Smooth muscle cell (in vitro differentiated cells): Measurements from ENCODE around the gene RNF215. TPM values are rescaled to one million over a fixed set of nuclear protein-coding genes. Genes with fewer than 3 reads are reported as not detected.

Experiments used
- DNase-seq: peaks from one replicate; lab custom pipeline; 2025; ENCODE audit not compliant: unreplicated experiment; lab: John Stamatoyannopoulos, UW
- H2AFZ ChIP-seq: fragments of 200-600 bp; sonication (generic); 2 replicates; pipeline ENCODE4 v1.6.0; 2016; ENCODE audit warnings: antibody characterized with exemption, low read depth, mild to moderate bottlenecking
- H3F3A ChIP-seq: fragments of 200-600 bp; sonication (generic); 2 replicates; pipeline ENCODE4 v1.6.0; 2017; ENCODE audit warnings: antibody characterized with exemption, low read depth
- H3K27ac ChIP-seq: fragments of 200-600 bp; sonication (generic); 2 replicates; pipeline ENCODE4 v1.5.1; 2016; ENCODE audit warnings: low read depth, mild to moderate bottlenecking
- H3K27me3 ChIP-seq: fragments of 200-600 bp; sonication (generic); 2 replicates; pipeline ENCODE4 v1.6.1; 2016; ENCODE audit warnings: low read depth, mild to moderate bottlenecking
- H3K36me3 ChIP-seq: fragments of 200-600 bp; sonication (generic); 2 replicates; pipeline ENCODE4 v1.5.1; 2016; ENCODE audit warnings: low read depth
- H3K4me1 ChIP-seq: fragments of 200-600 bp; sonication (generic); 2 replicates; pipeline ENCODE4 v1.5.1; 2016; ENCODE audit warnings: low read depth
- H3K4me2 ChIP-seq: fragments of 200-600 bp; sonication (generic); 2 replicates; pipeline ENCODE4 v1.6.0; 2016; ENCODE audit warnings: mild to moderate bottlenecking
- H3K4me3 ChIP-seq: fragments of 200-600 bp; sonication (generic); 2 replicates; pipeline ENCODE4 v1.5.1; 2016; ENCODE audit warnings: mild to moderate bottlenecking
- H3K79me2 ChIP-seq: fragments of 200-600 bp; sonication (generic); 2 replicates; pipeline ENCODE4 v1.6.0; 2016; ENCODE audit warnings: low read depth, mild to moderate bottlenecking
- H3K9ac ChIP-seq: fragments of 200-600 bp; sonication (generic); 2 replicates; pipeline ENCODE4 v1.6.0; 2016; ENCODE audit warnings: low read depth
- H3K9me3 ChIP-seq: fragments of 200-600 bp; sonication (generic); replicated peaks from 2 replicates; pipeline ENCODE4 v1.5.1; 2016; ENCODE audit warnings: low read depth
- H4K20me1 ChIP-seq: fragments of 200-600 bp; sonication (generic); 2 replicates; pipeline ENCODE4 v1.6.0; 2016; ENCODE audit warnings: low read depth
- WGBS: methylation state at CpG from one replicate; pipeline ENCODE4 v1.1.7; 2016; ENCODE audit warnings: low lambda C conversion rate; 5-methylcytosine and 5-hydroxymethylcytosine counted together
- polyA plus RNA-seq: library from polyadenylated mRNA; unstranded; fragments of >200 nt; fragmentation: Nextera tagmentation; extraction: Ambion mirVana; gene quantifications from 2 replicates; pipeline ENCODE4 v1.2.1, GENCODE V29; 2016
- total RNA-seq: library from RNA; depleted of rRNA; stranded (reverse); fragments of >200 nt; gene quantifications from 2 replicates; pipeline ENCODE4 v1.2.3, GENCODE V29; 2014
- TF ChIP-seq, protein P1 (sequence below): fragments of 200-600 bp; sonication (generic); IDR thresholded peaks from 2 replicates; pipeline ENCODE4 v1.5.1; 2017; ENCODE audit warnings: borderline replicate concordance, mild to moderate bottlenecking, antibody characterized with exemption; ENCODE audit not compliant: insufficient read depth, poor library complexity, severe bottlenecking

RNF215 gene
- total and polyA plus RNA-seq, 2 experiments from 2014 or later, result 5.9 to 11.6 TPM

DNA sequence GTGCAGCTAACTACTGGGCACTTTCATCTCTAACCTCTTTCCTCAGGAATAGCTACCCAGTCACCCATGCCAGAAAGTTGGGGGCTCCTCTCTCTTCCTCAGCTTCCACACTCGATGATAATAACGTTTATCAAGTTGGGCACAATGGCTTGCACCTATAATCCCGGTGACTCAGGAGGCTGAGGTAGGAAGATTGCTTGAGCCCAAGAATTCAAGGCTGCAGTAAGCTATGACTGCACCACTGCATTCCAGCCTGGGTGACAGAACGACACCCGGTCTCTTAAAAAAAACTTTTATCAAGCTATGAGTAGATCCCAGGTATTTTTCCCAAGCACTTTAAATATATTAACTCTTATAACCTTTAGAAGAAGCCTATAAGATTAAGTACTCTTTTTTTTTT is 32.6 kb downstream of the RNF215 start:
- Histone ChIP-seq H3K4me2 (peak overlapping the region; percentile 99), H3F3A (no peaks in the 10 kb centered on the region), H3K9ac (no peak overlapping the region), H3K36me3 (no peaks in the 10 kb centered on the region), H3K79me2 (peaks cover 59% of the 10 kb centered on the region), H3K4me3 (no peak overlapping the region), H2AFZ (no peak overlapping the region), H4K20me1 (peaks cover 65% of the 10 kb centered on the region), H3K27me3 (no peaks in the 10 kb centered on the region), H3K9me3 (no peaks in the 10 kb centered on the region), H3K4me1 (peaks cover 18% of the 10 kb centered on the region), H3K27ac (no peak overlapping the region)
- TF ChIP-seq, protein P1, sequence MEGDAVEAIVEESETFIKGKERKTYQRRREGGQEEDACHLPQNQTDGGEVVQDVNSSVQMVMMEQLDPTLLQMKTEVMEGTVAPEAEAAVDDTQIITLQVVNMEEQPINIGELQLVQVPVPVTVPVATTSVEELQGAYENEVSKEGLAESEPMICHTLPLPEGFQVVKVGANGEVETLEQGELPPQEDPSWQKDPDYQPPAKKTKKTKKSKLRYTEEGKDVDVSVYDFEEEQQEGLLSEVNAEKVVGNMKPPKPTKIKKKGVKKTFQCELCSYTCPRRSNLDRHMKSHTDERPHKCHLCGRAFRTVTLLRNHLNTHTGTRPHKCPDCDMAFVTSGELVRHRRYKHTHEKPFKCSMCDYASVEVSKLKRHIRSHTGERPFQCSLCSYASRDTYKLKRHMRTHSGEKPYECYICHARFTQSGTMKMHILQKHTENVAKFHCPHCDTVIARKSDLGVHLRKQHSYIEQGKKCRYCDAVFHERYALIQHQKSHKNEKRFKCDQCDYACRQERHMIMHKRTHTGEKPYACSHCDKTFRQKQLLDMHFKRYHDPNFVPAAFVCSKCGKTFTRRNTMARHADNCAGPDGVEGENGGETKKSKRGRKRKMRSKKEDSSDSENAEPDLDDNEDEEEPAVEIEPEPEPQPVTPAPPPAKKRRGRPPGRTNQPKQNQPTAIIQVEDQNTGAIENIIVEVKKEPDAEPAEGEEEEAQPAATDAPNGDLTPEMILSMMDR, result no peak
- DNase-seq, result no peak
- WGBS, result 84% methylated on average over 5 of the region's 5 CpGs

GRCh38 chr22:30351226-30351625 is 36.0 kb downstream of the RNF215 start:
- Histone ChIP-seq H3F3A (no peaks in the 10 kb centered on the region), H3K27me3 (no peaks in the 10 kb centered on the region), H3K79me2 (peaks cover 74% of the 10 kb centered on the region), H3K27ac (no peak overlapping the region), H3K4me2 (no peak overlapping the region), H3K9ac (no peak overlapping the region), H3K4me1 (peaks cover 11% of the 10 kb centered on the region), H3K36me3 (no peaks in the 10 kb centered on the region), H4K20me1 (peaks cover 98% of the 10 kb centered on the region), H2AFZ (no peak overlapping the region), H3K4me3 (no peak overlapping the region), H3K9me3 (no peaks in the 10 kb centered on the region)
- no peak for DNase-seq
- 90% methylated on average over 3 of the region's 3 CpGs for WGBS
- TF ChIP-seq, protein P1, result no peak

DNA sequence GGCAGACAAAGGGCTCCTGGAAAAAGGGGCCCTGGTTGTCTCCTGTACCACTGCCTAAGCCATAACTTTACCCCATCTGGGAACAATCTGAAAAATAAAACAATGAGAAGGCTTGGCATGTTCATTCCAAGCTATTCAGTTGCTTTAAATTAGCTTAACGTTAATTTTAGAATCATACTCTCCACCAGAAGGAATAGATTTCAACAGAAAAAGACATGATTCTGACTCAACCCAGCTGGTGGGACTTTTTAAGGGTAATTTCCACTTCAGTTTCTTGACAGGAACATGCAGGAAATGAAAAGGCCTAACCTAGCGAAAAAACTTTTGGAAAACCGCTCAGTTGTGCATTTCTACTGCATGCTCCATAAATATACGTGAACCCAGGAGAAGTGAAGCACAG is 38.4 kb downstream of the RNF215 start:
- H3K9me3 ChIP-seq, result no peaks in the 10 kb centered on the region
- no peaks in the 10 kb centered on the region for H3K27me3 ChIP-seq
- H3K27ac ChIP-seq, result no peak overlapping the region
- no peak overlapping the region for H3K4me2 ChIP-seq
- no peak for DNase-seq
- H3K4me3 ChIP-seq, result no peak overlapping the region
- H3K4me1 ChIP-seq, result no peaks in the 10 kb centered on the region
- no peak overlapping the region for H2AFZ ChIP-seq
- peaks cover 21% of the 10 kb centered on the region for H3K36me3 ChIP-seq
- peaks cover 50% of the 10 kb centered on the region for H3K79me2 ChIP-seq
- no peak overlapping the region for H3K9ac ChIP-seq
- TF ChIP-seq, protein P1, result no peak
- H4K20me1 ChIP-seq, result peaks cover 81% of the 10 kb centered on the region
- no peaks in the 10 kb centered on the region for H3F3A ChIP-seq
- 98% methylated on average over 4 of the region's 4 CpGs for WGBS

DNA sequence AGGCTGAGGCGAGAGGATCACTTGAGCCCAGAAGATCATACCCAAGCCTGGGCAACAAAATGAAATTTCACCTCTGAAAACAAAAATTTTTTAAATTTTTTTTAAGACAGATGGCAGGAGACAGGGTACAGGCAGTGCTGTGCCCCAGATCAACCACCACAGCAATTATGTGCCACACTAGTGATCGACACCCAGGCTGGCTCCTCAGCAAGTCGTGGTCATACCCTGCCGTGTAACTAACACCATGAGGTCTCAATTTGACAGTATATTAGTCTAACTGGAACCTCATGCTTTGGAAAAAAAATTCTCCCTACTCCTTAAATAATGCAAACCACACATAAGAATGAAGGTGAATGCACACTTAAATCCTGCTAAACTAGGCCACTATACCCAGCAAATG is 38.8 kb downstream of the RNF215 start:
- no peaks in the 10 kb centered on the region for H3K9me3 ChIP-seq
- H3K27me3 ChIP-seq, result no peaks in the 10 kb centered on the region
- no peak overlapping the region for H3K9ac ChIP-seq
- peaks cover 23% of the 10 kb centered on the region for H3K36me3 ChIP-seq
- H3K4me1 ChIP-seq, result no peaks in the 10 kb centered on the region
- WGBS, result 98% methylated on average over 4 of the region's 4 CpGs
- peaks cover 79% of the 10 kb centered on the region for H4K20me1 ChIP-seq
- H2AFZ ChIP-seq, result no peak overlapping the region
- H3F3A ChIP-seq, result no peaks in the 10 kb centered on the region
- no peak overlapping the region for H3K27ac ChIP-seq
- no peak overlapping the region for H3K4me2 ChIP-seq
- peaks cover 46% of the 10 kb centered on the region for H3K79me2 ChIP-seq
- H3K4me3 ChIP-seq, result no peak overlapping the region
- no peak for DNase-seq
- TF ChIP-seq, protein P1, result no peak
